22Rv1 (cell line): Measurements from ENCODE around the gene KRTAP10-9.

ENCODE experiments used
- H3K27ac ChIP-seq: fragments of 450-650 bp; 2 replicates; pipeline ENCODE4 v1.5.1; 2017
- CTCF ChIP-seq: fragments of 450-650 bp; IDR thresholded peaks from 2 replicates; pipeline ENCODE4 v1.5.1; 2017; ENCODE audit warnings: mild to moderate bottlenecking
- ZFX ChIP-seq: fragments of 450-650 bp; IDR thresholded peaks from 2 replicates; pipeline ENCODE4 v1.6.1; 2017; ENCODE audit warnings: antibody characterized with exemption, borderline replicate concordance

KRTAP10-9 gene

GRCh38 chr21:44670642-44671432, 43.9 kb downstream of the KRTAP10-9 start:
- TF ChIP-seq CTCF: no peak
- TF ChIP-seq ZFX: no peak
- no peak overlapping the region for H3K27ac ChIP-seq

- no peak overlapping the region for H3K27ac ChIP-seq
- TF ChIP-seq CTCF: no peak
- no peak for TF ChIP-seq ZFX
These were observed 45.0 kb downstream of the KRTAP10-9 start for GRCh38 chr21:44671911-44672310.

GRCh38 chr21:44677881-44678280, 51.0 kb downstream of the KRTAP10-9 start:
- TF ChIP-seq CTCF: no peak
- no peak for TF ChIP-seq ZFX
- no peak overlapping the region for H3K27ac ChIP-seq
